Fibroblast of lung (primary cell): ENCODE measurements around the gene ACADVL.

Experiments
- CTCF ChIP-seq, 2 donors: IDR thresholded peaks in 1 of 2; conservative IDR thresholded peaks in 1 of 2; 1 replicate in 1 of 2; 2 replicates in 1 of 2; pipeline ENCODE4 v1.5.1; 2011 to 2012; ENCODE audit warnings: low read length in 2 of 2, control low read depth in 1 of 2, inconsistent platforms in 1 of 2, low read depth in 1 of 2, mild to moderate bottlenecking in 1 of 2
- EZH2 ChIP-seq: IDR thresholded peaks from 2 replicates; pipeline ENCODE4 v1.5.1; 2012; ENCODE audit warnings: low read length, control low read depth, mild to moderate bottlenecking; ENCODE audit errors: missing control alignments

DNA sequence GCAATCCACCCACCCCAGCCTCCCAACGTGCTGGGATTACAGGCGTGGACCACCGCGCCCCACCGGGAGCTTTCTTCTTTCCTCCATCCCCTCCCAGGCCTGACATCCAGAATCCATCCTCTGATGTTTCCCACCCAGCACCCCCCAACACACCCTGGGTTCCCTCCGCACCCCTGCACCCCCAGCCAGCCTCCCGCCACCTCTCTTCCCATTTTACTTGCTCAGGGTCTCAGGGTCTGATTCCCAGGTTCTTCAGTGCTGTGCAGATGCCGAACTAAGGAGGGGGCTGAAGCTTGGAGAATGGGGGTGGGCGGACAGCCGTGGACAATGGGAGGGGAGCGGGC is 40.8 kb upstream of the ACADVL start:
- no peak for TF ChIP-seq CTCF (conservative IDR thresholded peaks at IDR 0.05 in 1 of 2, IDR thresholded peaks at IDR 0.05 in 1 of 2; ENCODE audit: low read depth in 1 of 2, low read length in 2 of 2)
- no peak for TF ChIP-seq EZH2
